Breast epithelium (tissue), 4 donors: ENCODE results near the gene KL. TPM values are rescaled to one million over a fixed set of nuclear protein-coding genes. Genes with fewer than 3 reads are reported as not detected.

Experiments
- DNase-seq, 2 donors: peaks; one replicate each; pipeline ENCODE4 v3.0.0-alpha.2; 2019; ENCODE audit warnings: low spot score in 2 of 2
- H3K27ac ChIP-seq, 2 donors: fragments of 200-600 bp; sonication (generic) in 1 of 2; one replicate each; pipeline ENCODE4 v1.5.1; 2016 to 2019; ENCODE audit warnings: mild to moderate bottlenecking in 1 of 2
- H3K27me3 ChIP-seq, 2 donors: fragments of 200-600 bp; sonication (generic) in 1 of 2; one replicate each; pipeline versions ENCODE4 v1.5.1 to v1.6.0; 2017 to 2019; ENCODE audit warnings: control low read depth in 1 of 2, mild to moderate bottlenecking in 1 of 2
- H3K36me3 ChIP-seq: fragments of 200-600 bp; one replicate; pipeline ENCODE4 v1.5.1; 2019
- H3K4me1 ChIP-seq, 2 donors: fragments of 200-600 bp; sonication (generic); one replicate each; pipeline ENCODE4 v1.5.1; 2016 to 2019; ENCODE audit warnings: control low read depth in 1 of 2
- H3K4me3 ChIP-seq, 3 donors: fragments of 200-600 bp; sonication (generic); 1 replicate in 2 of 3; 2 replicates in 1 of 3; pipeline ENCODE4 v1.5.1; 2016 to 2019; ENCODE audit warnings: mild to moderate bottlenecking in 3 of 3, moderate library complexity in 2 of 3
- H3K9me3 ChIP-seq, 2 donors: fragments of 200-600 bp; sonication (generic) in 1 of 2; one replicate each; pipeline ENCODE4 v1.5.1; 2016 to 2019; ENCODE audit warnings: control low read depth in 1 of 2
- POLR2A ChIP-seq: fragments of 450-650 bp; IDR thresholded peaks from one replicate; pipeline ENCODE4 v1.6.1; 2016; ENCODE audit warnings: antibody characterized with exemption, mild to moderate bottlenecking, moderate library complexity
- POLR2AphosphoS5 ChIP-seq, 3 donors: sonication (generic); formaldehyde crosslinking; IDR thresholded peaks; one replicate each; pipeline ENCODE4 v1.6.1; 2017; ENCODE audit warnings: antibody characterized with exemption in 3 of 3
- intact Hi-C: fragments of 100-400 bp; cut with DNase I; formaldehyde crosslinking; loops from one replicate; pipeline ENCODE4 v1.15.1; 2023; ENCODE audit warnings: low total_unique reads
- total RNA-seq, 3 donors: library from RNA; depleted of rRNA; stranded (reverse); fragments of >200 nt; gene quantifications; one replicate each; pipeline ENCODE4 v1.1.0, GENCODE V29; 2016
- TF ChIP-seq, protein P1 (sequence below), 3 donors: fragments of 450-650 bp; IDR thresholded peaks; one replicate each; pipeline ENCODE4 v1.5.1; 2016 to 2017; ENCODE audit warnings: antibody characterized with exemption in 3 of 3, mild to moderate bottlenecking in 3 of 3, moderate library complexity in 3 of 3

Gene KL
- total RNA-seq, 3 donors from 2014 or later = 2.7 to 4.3 (median 2.9) TPM

DNA sequence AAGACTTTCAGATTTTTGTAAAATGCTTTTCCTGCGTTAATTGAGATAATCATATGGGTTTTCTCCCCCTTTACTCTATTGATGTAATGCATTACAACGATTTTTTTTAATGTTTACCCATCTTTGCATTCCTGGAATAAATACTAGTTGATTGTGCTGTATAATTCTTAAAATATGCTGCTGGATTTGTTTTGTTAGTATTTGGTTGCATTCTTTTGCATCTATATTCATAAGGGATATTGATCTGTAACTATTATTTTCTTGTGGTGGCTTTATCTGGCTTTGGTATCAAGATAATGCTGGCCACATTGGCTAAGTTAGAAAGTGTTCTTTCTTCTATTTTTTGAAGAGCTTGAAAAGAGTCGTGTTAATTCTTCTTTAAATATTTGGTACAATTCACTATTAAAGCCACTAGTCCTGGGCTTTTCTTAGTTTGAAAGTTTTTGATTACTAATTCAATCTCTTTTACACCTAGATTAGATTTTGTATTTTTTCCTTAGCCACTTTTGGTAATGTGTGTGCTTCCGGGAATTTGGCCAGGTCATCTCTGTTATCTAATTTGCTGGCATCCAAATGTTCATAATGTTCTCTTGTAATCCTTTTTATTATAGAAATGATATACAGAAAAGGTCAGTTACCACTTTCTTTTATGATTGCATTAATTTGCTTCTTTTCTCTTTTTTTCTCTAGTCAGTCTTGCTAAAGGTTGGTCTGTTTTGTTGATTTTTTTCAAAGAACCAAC lies 29.8 kb downstream of the KL start:
- H3K27me3 ChIP-seq = no peaks in the 10 kb centered on the region
- TF ChIP-seq, protein P1, sequence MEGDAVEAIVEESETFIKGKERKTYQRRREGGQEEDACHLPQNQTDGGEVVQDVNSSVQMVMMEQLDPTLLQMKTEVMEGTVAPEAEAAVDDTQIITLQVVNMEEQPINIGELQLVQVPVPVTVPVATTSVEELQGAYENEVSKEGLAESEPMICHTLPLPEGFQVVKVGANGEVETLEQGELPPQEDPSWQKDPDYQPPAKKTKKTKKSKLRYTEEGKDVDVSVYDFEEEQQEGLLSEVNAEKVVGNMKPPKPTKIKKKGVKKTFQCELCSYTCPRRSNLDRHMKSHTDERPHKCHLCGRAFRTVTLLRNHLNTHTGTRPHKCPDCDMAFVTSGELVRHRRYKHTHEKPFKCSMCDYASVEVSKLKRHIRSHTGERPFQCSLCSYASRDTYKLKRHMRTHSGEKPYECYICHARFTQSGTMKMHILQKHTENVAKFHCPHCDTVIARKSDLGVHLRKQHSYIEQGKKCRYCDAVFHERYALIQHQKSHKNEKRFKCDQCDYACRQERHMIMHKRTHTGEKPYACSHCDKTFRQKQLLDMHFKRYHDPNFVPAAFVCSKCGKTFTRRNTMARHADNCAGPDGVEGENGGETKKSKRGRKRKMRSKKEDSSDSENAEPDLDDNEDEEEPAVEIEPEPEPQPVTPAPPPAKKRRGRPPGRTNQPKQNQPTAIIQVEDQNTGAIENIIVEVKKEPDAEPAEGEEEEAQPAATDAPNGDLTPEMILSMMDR (IDR thresholded peaks at IDR 0.05) = no peak
- TF ChIP-seq POLR2AphosphoS5 (IDR thresholded peaks at IDR 0.05) (no peak), POLR2A (no peak)
- no peaks in the 10 kb centered on the region for H3K4me1 ChIP-seq
- no peak overlapping the region for H3K27ac ChIP-seq
- no peak overlapping the region for H3K4me3 ChIP-seq
- H3K9me3 ChIP-seq = no peaks in the 10 kb centered on the region
- DNase-seq = no peak
- intact Hi-C loops = no loop called here
- no peaks in the 10 kb centered on the region for H3K36me3 ChIP-seq

DNA sequence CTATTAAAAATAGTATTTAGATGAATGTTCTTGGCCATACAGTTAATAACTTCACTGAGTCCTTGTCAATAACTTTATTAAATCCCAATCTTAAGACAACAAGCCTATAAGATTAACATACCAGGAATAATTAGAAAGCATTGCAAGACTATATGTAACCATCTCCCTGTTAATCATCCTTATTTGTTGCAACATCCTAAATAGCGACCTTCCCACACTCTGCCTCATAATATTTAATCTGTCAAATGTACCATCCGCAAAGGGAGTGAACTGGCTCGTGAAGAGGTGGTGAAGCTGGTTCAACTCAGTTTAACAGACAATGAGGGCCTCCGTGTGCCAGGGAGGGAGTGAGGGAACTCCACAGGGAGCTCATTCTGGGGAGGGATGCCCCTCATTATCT lies 33.9 kb downstream of the KL start:
- intact Hi-C loops = no loop called here
- no peak overlapping the region for H3K27ac ChIP-seq

DNA sequence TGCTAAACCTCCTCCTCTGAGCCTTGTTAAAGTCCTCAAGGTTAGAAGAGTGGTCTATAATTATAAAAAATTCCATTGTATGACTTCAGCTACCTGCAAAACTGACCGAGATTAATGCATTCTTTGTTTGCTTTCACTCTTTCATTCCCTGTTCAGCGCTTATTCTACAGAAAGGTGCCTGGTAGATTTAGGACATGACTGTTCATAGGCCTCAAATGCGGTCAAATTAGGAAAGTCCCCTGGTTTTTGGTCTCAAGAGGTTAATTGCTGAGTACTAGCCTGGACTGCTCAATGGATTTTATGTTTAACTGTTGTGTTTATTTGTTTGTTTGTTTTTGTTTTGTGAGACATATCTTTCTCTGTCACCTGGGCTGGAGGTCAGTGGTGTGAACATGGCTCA lies 35.4 kb downstream of the KL start:
- Histone ChIP-seq H3K27ac (peak overlapping the region in 1 of 2 donors; percentile 66), H3K27me3 (no peaks in the 10 kb centered on the region)
- intact Hi-C loops = no loop called here

More for the DNA sequence above, 33.9 kb downstream of the KL start:
- TF ChIP-seq POLR2A = no peak
- TF ChIP-seq, protein P1 (IDR thresholded peaks at IDR 0.05) = no peak
- TF ChIP-seq POLR2AphosphoS5 (IDR thresholded peaks at IDR 0.05) = no peak
- Histone ChIP-seq H3K9me3 (no peaks in the 10 kb centered on the region), H3K27me3 (no peaks in the 10 kb centered on the region), H3K4me1 (no peaks in the 10 kb centered on the region), H3K4me3 (no peak overlapping the region), H3K36me3 (no peaks in the 10 kb centered on the region)
- no peak for DNase-seq

DNA sequence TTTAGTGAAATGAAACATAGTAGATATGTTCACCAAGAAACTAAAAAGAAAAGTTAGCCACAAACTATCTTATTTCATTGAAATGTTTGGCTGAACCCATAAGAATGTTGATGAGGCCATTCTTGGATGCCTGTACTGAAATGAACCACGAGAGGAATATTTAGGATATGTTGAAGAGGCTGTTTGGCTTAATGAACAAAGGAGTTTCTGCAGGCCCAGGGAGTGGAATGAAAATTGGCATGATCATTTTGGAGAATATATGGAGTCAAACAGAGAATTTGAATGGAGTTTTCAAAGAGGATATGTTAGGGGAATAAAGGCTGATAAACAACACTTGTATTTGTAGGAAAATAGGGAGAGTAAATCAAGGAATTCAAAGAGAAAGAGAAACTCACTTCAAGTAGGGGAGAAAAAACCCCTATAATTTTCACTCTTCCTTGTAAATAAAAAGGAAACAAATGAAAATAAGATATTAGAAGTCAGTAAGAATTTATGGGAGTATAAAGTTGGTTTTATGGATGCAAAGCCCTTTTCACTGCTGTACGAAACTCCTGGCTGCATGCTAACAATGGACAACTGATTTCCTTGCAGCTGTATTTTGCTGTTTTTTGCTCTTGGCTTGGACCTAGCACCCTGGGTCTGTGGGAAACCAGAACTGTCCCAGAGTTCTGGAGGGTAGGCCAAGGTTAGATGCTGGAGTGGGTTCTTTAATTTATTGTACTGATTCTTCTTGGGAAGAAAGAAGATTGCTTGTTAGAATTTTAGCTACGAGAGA lies 36.5 kb downstream of the KL start:
- Histone ChIP-seq H3K4me1 (no peaks in the 10 kb centered on the region), H3K27ac (peak overlapping the region; percentile 30 to 66), H3K27me3 (no peaks in the 10 kb centered on the region), H3K36me3 (no peaks in the 10 kb centered on the region), H3K9me3 (no peaks in the 10 kb centered on the region), H3K4me3 (peak overlapping the region in 1 of 3 donors; percentile 10)
- DNase-seq = no peak
- TF ChIP-seq POLR2A (no peak), POLR2AphosphoS5 (IDR thresholded peaks at IDR 0.05) (no peak)
- TF ChIP-seq, protein P1 (IDR thresholded peaks at IDR 0.05) = no peak
- intact Hi-C loops = no loop called here

More for the DNA sequence above, 35.4 kb downstream of the KL start:
- no peak for DNase-seq
- TF ChIP-seq POLR2AphosphoS5 (IDR thresholded peaks at IDR 0.05) (no peak), POLR2A (no peak)
- TF ChIP-seq, protein P1 (IDR thresholded peaks at IDR 0.05) = no peak
- no peak overlapping the region for H3K4me3 ChIP-seq
- no peaks in the 10 kb centered on the region for H3K36me3 ChIP-seq
- H3K4me1 ChIP-seq = no peaks in the 10 kb centered on the region
- no peaks in the 10 kb centered on the region for H3K9me3 ChIP-seq
